VCaP (cell line): ENCODE results near the gene MRGPRF.

ENCODE experiments used
- H3K27ac ChIP-seq: fragments of 450-650 bp; 2 replicates; pipeline ENCODE4 v1.5.1; 2017
- CTCF ChIP-seq: fragments of 450-650 bp; conservative IDR thresholded peaks from 2 replicates; pipeline ENCODE4 v1.5.1; 2017; ENCODE audit warnings: mild to moderate bottlenecking, moderate library complexity

The MRGPRF gene

GRCh38 chr11:69039501-69039900 lies 26.5 kb upstream of the MRGPRF start:
- no peak overlapping the region for H3K27ac ChIP-seq
- TF ChIP-seq CTCF = no peak

- TF ChIP-seq CTCF = no peak
- no peak overlapping the region for H3K27ac ChIP-seq
Measured at GRCh38 chr11:69037544-69037943, 24.5 kb upstream of the MRGPRF start.

GRCh38 chr11:69037074-69037473 lies 24.0 kb upstream of the MRGPRF start:
- TF ChIP-seq CTCF = no peak
- H3K27ac ChIP-seq = no peak overlapping the region

GRCh38 chr11:69035946-69036340 lies 22.9 kb upstream of the MRGPRF start:
- no peak for TF ChIP-seq CTCF
- H3K27ac ChIP-seq = no peak overlapping the region

GRCh38 chr11:69035150-69035945 lies 22.3 kb upstream of the MRGPRF start:
- no peak overlapping the region for H3K27ac ChIP-seq
- no peak for TF ChIP-seq CTCF

- TF ChIP-seq CTCF = no peak
- H3K27ac ChIP-seq = no peak overlapping the region
Measured at GRCh38 chr11:69034123-69034867, 21.2 kb upstream of the MRGPRF start.

- H3K27ac ChIP-seq = no peak overlapping the region
- no peak for TF ChIP-seq CTCF
Measured at GRCh38 chr11:69033431-69033830, 20.4 kb upstream of the MRGPRF start.
